ENCODE results near the gene NOBOX. TPM values are rescaled to one million over a fixed set of nuclear protein-coding genes. Genes with fewer than 3 reads are reported as not detected.
"Not testable (repeated sequence)": the region's sequence is repeated elsewhere in the genome, so short reads cannot be mapped to it uniquely, and the experiment has no call there.

Gene NOBOX
- total RNA-seq, 1 donor from 2014 or later: not detected

DNA sequence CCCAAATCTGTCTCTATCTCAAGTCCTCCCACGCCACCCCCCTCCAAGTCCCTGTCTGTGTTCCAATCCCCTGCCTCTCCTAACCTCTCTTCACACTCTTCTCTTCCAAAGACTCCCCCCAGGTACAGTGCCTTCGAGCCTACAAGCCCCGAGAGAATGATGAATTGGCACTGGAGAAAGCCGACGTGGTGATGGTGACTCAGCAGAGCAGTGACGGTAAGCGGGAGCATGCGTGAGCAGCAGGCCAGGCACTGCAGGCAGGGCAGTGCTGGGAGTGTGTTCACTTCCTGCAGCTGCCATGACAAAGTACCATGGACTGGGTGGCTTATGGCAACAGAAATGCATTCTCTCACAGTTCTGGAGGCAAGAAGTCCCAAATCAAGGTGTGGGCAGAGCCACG is 24.8 kb downstream of the NOBOX start:
- H3K4me1 Mint-ChIP-seq (ENCODE audit: unreplicated experiment): no peaks in the 10 kb centered on the region

DNA sequence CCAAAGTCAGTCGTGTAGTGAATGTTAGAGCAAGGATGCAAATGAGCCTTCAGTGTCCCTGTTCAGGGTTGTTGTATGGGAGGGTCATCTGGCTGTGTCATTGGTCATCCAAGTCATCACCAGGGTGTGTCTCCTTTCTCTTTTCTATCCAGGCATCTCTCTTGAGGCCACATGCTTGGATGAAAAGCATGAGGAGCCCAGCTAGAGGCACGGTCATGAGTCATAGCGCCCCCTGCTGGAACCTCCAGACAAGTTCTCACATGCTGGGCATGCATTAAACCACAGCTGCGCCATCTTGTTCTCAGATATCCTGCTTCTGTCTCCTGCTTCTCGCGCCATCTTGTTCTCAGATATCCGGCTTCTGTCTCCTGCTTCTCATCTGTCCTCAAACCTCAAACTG is 34.3 kb downstream of the NOBOX start:
- not testable (repeated sequence) for H3K4me3 Mint-ChIP-seq (ENCODE audit: unreplicated experiment); H3K36me3 Mint-ChIP-seq (ENCODE audit: low read depth, unreplicated experiment); DNase-seq (ENCODE audit: low spot score); H3K27ac Mint-ChIP-seq (ENCODE audit: unreplicated experiment); H3K27me3 Mint-ChIP-seq (ENCODE audit: unreplicated experiment); H3K4me1 Mint-ChIP-seq (ENCODE audit: unreplicated experiment); H3K9me3 Mint-ChIP-seq (ENCODE audit: unreplicated experiment)

More for the DNA sequence above, 24.8 kb downstream of the NOBOX start:
- no peak overlapping the region for H3K27ac Mint-ChIP-seq (ENCODE audit: unreplicated experiment)
- DNase-seq (ENCODE audit: low spot score): no peak
- no peaks in the 10 kb centered on the region for H3K27me3 Mint-ChIP-seq (ENCODE audit: unreplicated experiment)
- H3K9me3 Mint-ChIP-seq (ENCODE audit: unreplicated experiment): no peaks in the 10 kb centered on the region
- H3K4me3 Mint-ChIP-seq (ENCODE audit: unreplicated experiment): peak overlapping the region; percentile 2
- H3K36me3 Mint-ChIP-seq (ENCODE audit: low read depth, unreplicated experiment): peaks cover 12% of the 10 kb centered on the region
- TF ChIP-seq, protein P1, sequence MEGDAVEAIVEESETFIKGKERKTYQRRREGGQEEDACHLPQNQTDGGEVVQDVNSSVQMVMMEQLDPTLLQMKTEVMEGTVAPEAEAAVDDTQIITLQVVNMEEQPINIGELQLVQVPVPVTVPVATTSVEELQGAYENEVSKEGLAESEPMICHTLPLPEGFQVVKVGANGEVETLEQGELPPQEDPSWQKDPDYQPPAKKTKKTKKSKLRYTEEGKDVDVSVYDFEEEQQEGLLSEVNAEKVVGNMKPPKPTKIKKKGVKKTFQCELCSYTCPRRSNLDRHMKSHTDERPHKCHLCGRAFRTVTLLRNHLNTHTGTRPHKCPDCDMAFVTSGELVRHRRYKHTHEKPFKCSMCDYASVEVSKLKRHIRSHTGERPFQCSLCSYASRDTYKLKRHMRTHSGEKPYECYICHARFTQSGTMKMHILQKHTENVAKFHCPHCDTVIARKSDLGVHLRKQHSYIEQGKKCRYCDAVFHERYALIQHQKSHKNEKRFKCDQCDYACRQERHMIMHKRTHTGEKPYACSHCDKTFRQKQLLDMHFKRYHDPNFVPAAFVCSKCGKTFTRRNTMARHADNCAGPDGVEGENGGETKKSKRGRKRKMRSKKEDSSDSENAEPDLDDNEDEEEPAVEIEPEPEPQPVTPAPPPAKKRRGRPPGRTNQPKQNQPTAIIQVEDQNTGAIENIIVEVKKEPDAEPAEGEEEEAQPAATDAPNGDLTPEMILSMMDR (IDR thresholded peaks at IDR 0.05; ENCODE audit: unreplicated experiment): no peak

DNA sequence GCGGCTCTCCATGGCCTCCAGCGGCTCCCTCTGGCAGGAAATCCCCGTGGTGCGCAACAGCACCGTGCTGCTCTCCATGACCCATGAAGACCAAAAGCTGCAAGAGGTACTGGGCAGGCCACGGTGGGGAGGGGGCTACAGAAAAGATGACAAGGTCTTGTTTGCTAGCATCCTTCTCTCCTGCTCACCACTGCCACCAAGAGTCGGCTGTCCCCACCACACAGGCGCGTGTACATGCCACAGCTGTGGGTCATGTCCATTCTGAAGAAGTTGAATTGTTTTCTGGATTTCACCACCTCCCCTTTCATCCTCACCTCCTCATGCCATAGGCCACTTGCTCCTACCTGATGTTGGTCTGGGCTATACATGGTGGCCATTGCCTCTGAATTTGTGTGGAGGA is 36.2 kb downstream of the NOBOX start:
- not testable (repeated sequence) for H3K4me1 Mint-ChIP-seq (ENCODE audit: unreplicated experiment); H3K4me3 Mint-ChIP-seq (ENCODE audit: unreplicated experiment); H3K27ac Mint-ChIP-seq (ENCODE audit: unreplicated experiment); DNase-seq (ENCODE audit: low spot score); H3K36me3 Mint-ChIP-seq (ENCODE audit: low read depth, unreplicated experiment); H3K27me3 Mint-ChIP-seq (ENCODE audit: unreplicated experiment); H3K9me3 Mint-ChIP-seq (ENCODE audit: unreplicated experiment)

DNA sequence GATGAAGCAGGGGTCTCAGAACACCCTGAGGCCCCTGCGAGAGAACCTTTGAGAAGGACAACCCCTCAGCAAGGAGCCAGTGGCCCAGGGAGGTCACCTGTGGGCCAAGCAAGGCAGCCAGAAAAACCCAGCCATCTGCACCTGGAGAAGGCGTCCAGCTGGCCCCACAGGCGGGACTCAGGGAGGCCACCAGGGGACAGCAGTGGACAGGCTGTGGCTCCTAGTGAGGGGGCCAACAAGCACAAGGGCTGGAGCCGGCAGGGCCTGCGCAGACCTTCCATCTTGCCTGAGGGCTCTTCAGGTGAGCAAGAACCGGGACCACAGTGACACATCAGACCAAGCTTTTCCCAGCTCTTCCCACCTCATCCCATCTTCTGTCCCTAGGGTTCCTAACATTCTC is 38.0 kb downstream of the NOBOX start:
- H3K4me1 Mint-ChIP-seq (ENCODE audit: unreplicated experiment); H3K36me3 Mint-ChIP-seq (ENCODE audit: low read depth, unreplicated experiment); H3K27me3 Mint-ChIP-seq (ENCODE audit: unreplicated experiment); H3K27ac Mint-ChIP-seq (ENCODE audit: unreplicated experiment); H3K4me3 Mint-ChIP-seq (ENCODE audit: unreplicated experiment); DNase-seq (ENCODE audit: low spot score); H3K9me3 Mint-ChIP-seq (ENCODE audit: unreplicated experiment): not testable (repeated sequence)

DNA sequence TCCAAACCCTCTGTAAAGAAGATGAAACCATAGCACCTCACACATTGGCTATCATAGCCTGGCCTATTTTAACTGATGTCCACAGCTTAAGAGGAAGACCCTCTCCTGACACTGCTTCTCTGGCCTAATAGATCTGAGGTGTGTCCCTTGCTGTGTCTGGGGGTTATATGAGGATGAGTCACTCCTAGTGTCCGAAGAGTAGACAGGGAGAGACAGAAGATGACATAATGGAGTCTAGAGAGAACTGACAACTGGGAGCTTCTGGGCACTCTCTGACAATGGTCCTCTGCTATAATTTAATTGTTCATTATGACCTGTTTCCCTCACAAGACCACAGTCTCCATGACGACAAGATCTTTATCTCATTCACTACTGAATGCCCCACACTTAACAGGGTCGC is 41.4 kb downstream of the NOBOX start:
- H3K27me3 Mint-ChIP-seq (ENCODE audit: unreplicated experiment); DNase-seq (ENCODE audit: low spot score); H3K27ac Mint-ChIP-seq (ENCODE audit: unreplicated experiment); H3K4me1 Mint-ChIP-seq (ENCODE audit: unreplicated experiment); H3K36me3 Mint-ChIP-seq (ENCODE audit: low read depth, unreplicated experiment); H3K4me3 Mint-ChIP-seq (ENCODE audit: unreplicated experiment); H3K9me3 Mint-ChIP-seq (ENCODE audit: unreplicated experiment): not testable (repeated sequence)

DNA sequence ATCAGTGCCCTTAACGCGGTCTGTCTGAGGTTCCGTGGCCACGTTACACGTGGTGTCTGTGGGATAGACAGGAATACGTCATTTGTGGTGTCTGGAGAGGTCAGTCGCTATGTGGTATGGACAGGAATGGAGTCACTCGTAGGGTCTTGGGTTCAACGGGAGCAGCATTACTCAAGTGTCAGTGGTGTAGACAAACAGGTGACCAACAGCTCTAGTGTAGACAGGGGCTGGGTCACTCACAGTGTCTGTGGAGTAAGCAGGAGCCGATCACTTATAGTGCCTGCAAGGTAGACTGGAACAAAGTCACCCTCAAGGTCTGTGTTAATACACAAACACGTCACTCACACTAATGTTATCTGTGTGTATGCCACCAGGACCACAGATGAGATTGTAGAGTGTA is 46.6 kb downstream of the NOBOX start:
- H3K4me3 Mint-ChIP-seq (ENCODE audit: unreplicated experiment); H3K27ac Mint-ChIP-seq (ENCODE audit: unreplicated experiment); H3K9me3 Mint-ChIP-seq (ENCODE audit: unreplicated experiment); H3K27me3 Mint-ChIP-seq (ENCODE audit: unreplicated experiment); H3K4me1 Mint-ChIP-seq (ENCODE audit: unreplicated experiment); H3K36me3 Mint-ChIP-seq (ENCODE audit: low read depth, unreplicated experiment); DNase-seq (ENCODE audit: low spot score): not testable (repeated sequence)

DNA sequence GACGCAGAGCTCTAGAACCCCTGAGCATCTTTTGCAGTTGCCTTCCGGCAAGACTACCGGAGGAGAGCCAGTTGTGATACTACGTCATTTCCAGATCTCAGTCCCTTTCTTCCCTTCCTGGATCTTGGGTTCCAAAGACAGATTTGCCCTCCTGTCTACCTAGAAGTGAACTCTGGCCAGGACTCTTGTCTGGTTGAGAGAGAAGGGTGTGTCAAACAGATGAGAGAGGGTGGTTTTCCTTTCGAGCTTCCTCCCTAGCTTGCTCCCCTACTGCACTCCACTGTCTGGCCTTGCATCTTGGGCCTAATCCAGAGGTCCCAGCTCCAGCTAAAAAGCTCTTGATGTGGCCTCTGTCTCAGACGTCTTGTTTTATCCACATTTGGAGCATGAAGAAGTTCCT is 47.3 kb downstream of the NOBOX start:
- DNase-seq (ENCODE audit: low spot score); H3K27ac Mint-ChIP-seq (ENCODE audit: unreplicated experiment); H3K27me3 Mint-ChIP-seq (ENCODE audit: unreplicated experiment); H3K4me3 Mint-ChIP-seq (ENCODE audit: unreplicated experiment); H3K9me3 Mint-ChIP-seq (ENCODE audit: unreplicated experiment); H3K36me3 Mint-ChIP-seq (ENCODE audit: low read depth, unreplicated experiment); H3K4me1 Mint-ChIP-seq (ENCODE audit: unreplicated experiment): not testable (repeated sequence)

DNA sequence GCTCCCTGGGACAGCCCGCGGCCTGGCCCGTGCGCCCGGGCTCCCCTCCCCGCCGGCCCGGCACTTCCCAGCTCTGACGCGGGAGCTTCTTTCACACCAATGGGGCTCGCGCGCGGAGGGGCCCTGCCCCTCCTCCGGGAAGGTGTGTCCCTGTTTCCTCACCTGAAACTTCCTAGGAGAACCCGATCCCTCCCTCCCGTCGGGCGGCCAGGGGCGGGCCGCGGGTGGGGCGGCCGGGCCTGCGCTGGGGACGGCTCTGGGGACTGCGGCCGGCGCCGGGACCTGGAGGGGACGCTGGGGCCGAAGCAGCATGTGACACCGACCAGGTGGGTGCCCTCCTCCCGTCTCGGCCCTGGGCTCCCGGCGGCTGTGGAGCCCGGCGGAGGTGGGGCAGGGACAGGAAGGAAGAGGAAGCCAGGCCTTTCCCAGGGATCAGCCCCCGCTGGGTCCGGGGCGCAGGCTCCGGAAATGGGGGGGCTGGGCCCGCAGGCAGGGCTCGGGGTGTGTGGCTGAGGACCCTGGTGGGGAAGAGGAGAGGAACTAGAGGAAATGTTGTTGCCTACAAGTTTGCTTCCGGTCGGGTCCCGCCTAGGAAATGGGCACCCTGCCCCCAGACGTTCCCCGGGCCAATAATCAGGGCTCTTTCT is 48.2 kb downstream of the NOBOX start, which contains the start of gene ARHGEF5:
TSS of gene ARHGEF5 (plus strand) at position 227 of the 647 bp plus-strand sequence. CDS start 7,268 bp downstream, outside the sequence.
- H3K27me3 Mint-ChIP-seq (ENCODE audit: unreplicated experiment): not testable (repeated sequence)
- peak within 1 kb of the TSS; percentile 91 for H3K27ac Mint-ChIP-seq (ENCODE audit: unreplicated experiment)

DNA sequence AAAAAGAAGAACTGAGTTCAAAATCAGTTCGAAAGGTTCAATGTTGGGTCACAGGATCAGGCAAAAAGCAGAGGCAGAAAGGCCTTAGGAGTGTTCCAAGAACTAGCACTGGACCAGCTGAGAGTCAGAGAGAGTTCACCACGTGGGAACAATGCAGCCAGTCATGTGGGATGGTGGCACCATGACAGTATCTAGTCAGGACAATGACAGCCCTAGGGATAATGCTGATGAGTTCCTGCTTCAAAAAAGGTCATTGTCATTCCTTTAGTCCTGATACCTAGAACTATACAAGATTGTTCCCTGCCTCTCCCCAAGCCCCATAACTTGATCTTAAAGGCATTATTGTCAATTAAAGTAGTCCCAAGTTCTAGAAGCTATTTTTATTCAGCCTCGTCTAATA is 51.8 kb downstream of the NOBOX start:
- H3K27me3 Mint-ChIP-seq (ENCODE audit: unreplicated experiment); H3K27ac Mint-ChIP-seq (ENCODE audit: unreplicated experiment); H3K9me3 Mint-ChIP-seq (ENCODE audit: unreplicated experiment); H3K4me1 Mint-ChIP-seq (ENCODE audit: unreplicated experiment); H3K4me3 Mint-ChIP-seq (ENCODE audit: unreplicated experiment); H3K36me3 Mint-ChIP-seq (ENCODE audit: low read depth, unreplicated experiment); DNase-seq (ENCODE audit: low spot score): not testable (repeated sequence)

More for the DNA sequence above, 48.2 kb downstream of the NOBOX start, which contains the start of gene ARHGEF5:
- not testable (repeated sequence) for DNase-seq (ENCODE audit: low spot score); H3K9me3 Mint-ChIP-seq (ENCODE audit: unreplicated experiment); H3K36me3 Mint-ChIP-seq (ENCODE audit: low read depth, unreplicated experiment); H3K4me1 Mint-ChIP-seq (ENCODE audit: unreplicated experiment)
- H3K4me3 Mint-ChIP-seq (ENCODE audit: unreplicated experiment): peak within 1 kb of the TSS; percentile 93

DNA sequence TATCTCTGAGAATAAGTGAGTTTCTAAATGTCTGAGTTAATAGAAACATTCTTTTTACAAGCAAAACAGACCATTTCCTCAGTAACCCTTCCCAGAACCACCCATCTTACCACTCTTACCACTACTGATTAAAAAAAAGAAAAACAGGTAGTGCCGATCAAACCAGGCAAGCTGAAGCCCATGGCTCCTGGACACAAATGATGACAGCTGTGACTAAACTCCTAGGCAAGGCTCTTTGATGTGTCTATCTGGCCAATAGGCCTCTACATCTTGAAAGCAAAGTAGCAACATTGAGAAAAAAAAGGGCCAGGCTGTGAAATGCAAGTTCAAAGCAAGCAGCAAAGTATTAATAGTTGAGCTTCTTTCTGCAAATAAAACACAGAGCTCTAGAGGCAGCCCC is 54.9 kb downstream of the NOBOX start:
- H3K36me3 Mint-ChIP-seq (ENCODE audit: low read depth, unreplicated experiment); H3K27me3 Mint-ChIP-seq (ENCODE audit: unreplicated experiment); H3K4me1 Mint-ChIP-seq (ENCODE audit: unreplicated experiment); H3K9me3 Mint-ChIP-seq (ENCODE audit: unreplicated experiment); DNase-seq (ENCODE audit: low spot score); H3K27ac Mint-ChIP-seq (ENCODE audit: unreplicated experiment); H3K4me3 Mint-ChIP-seq (ENCODE audit: unreplicated experiment): not testable (repeated sequence)
